HepG2 (cell line): ENCODE measurements around the gene SHROOM1. TPM values are rescaled to one million over a fixed set of nuclear protein-coding genes. Genes with fewer than 3 reads are reported as not detected.

Experiments used
- ATAC-seq: fragments of 200-7000 bp; cut with Tn5 transposase; 3 replicates; pipeline ENCODE4 v1.9.1; 2020; ENCODE audit warnings: mild to moderate bottlenecking, moderate library complexity
- BruUV-seq: library from RNA; stranded (reverse); fragments of 400-500 nt; replicated peaks from 2 replicates; lab custom pipeline; 2021; lab: Mats Ljungman, UMichigan
- CTCF ChIA-PET: fragments of 300-600 bp; formaldehyde crosslinking; extraction: SDS; loops from one replicate; lab custom pipeline; 2021; ENCODE audit warnings: low total read pairs, inconsistent platforms, low intra/inter-chr PET ratio; lab: Yijun Ruan, JAX
- POLR2A ChIA-PET: fragments of 350-600 bp; sonication (Branson Sonifier 250); formaldehyde crosslinking; loops from one replicate; lab custom pipeline; 2020; ENCODE audit warnings: antibody characterized with exemption, inconsistent platforms; lab: Yijun Ruan, JAX
- DNase-seq: peaks from one replicate; pipeline ENCODE4 v3.0.0-alpha.2; 2015; ENCODE audit warnings: low spot score
- FAIRE-seq: peaks from 3 replicates; lab custom pipeline; 2011; peaks lifted over from hg19 to GRCh38; lab: Jason Lieb, UNC
- H2AFZ ChIP-seq: one replicate; pipeline ENCODE4 v1.6.1; 2011; ENCODE audit warnings: low read length, inconsistent platforms
- H3K27ac ChIP-seq: fragments of 300-600 bp; 3 replicates; pipeline ENCODE4 v1.8.0; 2011; ENCODE audit warnings: mixed run types, mild to moderate bottlenecking, mixed read lengths, low read length, inconsistent platforms; ENCODE audit not compliant: insufficient read depth; ENCODE audit errors: extremely low read length
- H3K27me3 ChIP-seq, 2 experiments: fragments of 200-600 bp in 1 of 2; 2 replicates in 1 of 2; 3 replicates in 1 of 2; pipeline versions ENCODE4 v1.6.0 to v1.8.0; 2011; ENCODE audit warnings: low read length in 2 of 2, mild to moderate bottlenecking in 2 of 2, moderate library complexity in 2 of 2, inconsistent platforms in 1 of 2; ENCODE audit not compliant: insufficient read depth in 2 of 2, control insufficient read depth in 1 of 2
- H3K36me3 ChIP-seq, 2 experiments: fragments of 200-600 bp in 1 of 2; replicated peaks in 1 of 2; 2 replicates in 1 of 2; 3 replicates in 1 of 2; pipeline versions ENCODE4 v1.5.1 to v1.8.0; 2011; ENCODE audit warnings: low read length in 2 of 2, inconsistent platforms in 1 of 2; ENCODE audit not compliant: insufficient read depth in 2 of 2, control insufficient read depth in 1 of 2
- H3K4me1 ChIP-seq: 2 replicates; pipeline ENCODE4 v1.5.1; 2012; ENCODE audit warnings: low read length, inconsistent platforms; ENCODE audit not compliant: insufficient read depth
- H3K4me2 ChIP-seq: 2 replicates; pipeline ENCODE4 v1.6.0; 2011; ENCODE audit warnings: low read depth, low read length, inconsistent platforms
- H3K4me3 ChIP-seq, 3 experiments: fragments of 200-600 bp in 1 of 3; sonication (generic), shearing (Covaris generic) in 1 of 3; replicated peaks in 1 of 3; 2 replicates each; pipeline ENCODE4 v1.5.1; 2011 to 2016; ENCODE audit warnings: low read length in 3 of 3, inconsistent platforms in 2 of 3, low read depth in 2 of 3, mild to moderate bottlenecking in 2 of 3, control low read depth in 1 of 3, mixed read lengths in 1 of 3; ENCODE audit not compliant: insufficient read depth in 1 of 3
- H3K79me2 ChIP-seq: one replicate; pipeline ENCODE4 v1.6.1; 2011; ENCODE audit warnings: low read length, inconsistent platforms; ENCODE audit not compliant: insufficient read depth
- H3K9ac ChIP-seq: 2 replicates; pipeline ENCODE4 v1.6.0; 2011; ENCODE audit warnings: mild to moderate bottlenecking, low read depth, low read length, inconsistent platforms; ENCODE audit not compliant: insufficient read depth
- H3K9me3 ChIP-seq: 2 replicates; pipeline ENCODE4 v1.5.1; 2012; ENCODE audit warnings: mild to moderate bottlenecking, low read length
- H4K20me1 ChIP-seq: 2 replicates; pipeline ENCODE4 v1.6.0; 2011; ENCODE audit warnings: inconsistent platforms, mild to moderate bottlenecking, low read length, moderate library complexity; ENCODE audit not compliant: insufficient read depth
- ASH2L ChIP-seq: fragments of 300-600, 200-600 bp; sonication (generic); IDR thresholded peaks from 2 replicates; pipeline ENCODE4 v1.7.0; 2017; ENCODE audit warnings: low read depth, mild to moderate bottlenecking, moderate library complexity, mixed read lengths, low read length; ENCODE audit not compliant: insufficient read length
- CTCF ChIP-seq: sonication (generic); formaldehyde crosslinking; IDR thresholded peaks from 2 replicates; pipeline ENCODE4 v1.5.0; 2020; ENCODE audit warnings: mild to moderate bottlenecking, missing genetic modification reagents, moderate library complexity
- NR2F1 ChIP-seq, 2 experiments: fragments of 450-650 bp in 1 of 2; formaldehyde crosslinking in 1 of 2; IDR thresholded peaks; 2 replicates each; pipeline versions ENCODE4 v1.5.0 to v1.6.1; 2016 to 2020; ENCODE audit warnings: mild to moderate bottlenecking in 1 of 2, missing compliant biosample characterization in 1 of 2, missing genetic modification reagents in 1 of 2, moderate library complexity in 1 of 2
- RBAK ChIP-seq: sonication (generic); formaldehyde crosslinking; IDR thresholded peaks from 2 replicates; pipeline ENCODE4 v1.5.1; 2020; ENCODE audit warnings: mild to moderate bottlenecking, missing genetic modification reagents
- TCF7 ChIP-seq: sonication (generic); IDR thresholded peaks from 2 replicates; pipeline ENCODE4 v1.6.1; 2016; ENCODE audit warnings: antibody characterized with exemption, low read depth
- ZBTB7A ChIP-seq: sonication (generic); formaldehyde crosslinking; IDR thresholded peaks from 2 replicates; pipeline ENCODE4 v1.8.0; 2022; ENCODE audit warnings: mild to moderate bottlenecking, missing genetic modification reagents
- ZMYM2 ChIP-seq: sonication (generic); formaldehyde crosslinking; IDR thresholded peaks from 2 replicates; pipeline ENCODE4 v1.8.0; 2022; ENCODE audit warnings: mild to moderate bottlenecking, missing genetic modification reagents
- ZNF432 ChIP-seq: sonication (generic); formaldehyde crosslinking; IDR thresholded peaks from 2 replicates; pipeline ENCODE4 v1.5.0; 2020; ENCODE audit warnings: missing genetic modification reagents, mild to moderate bottlenecking, borderline replicate concordance
- ZNF773 ChIP-seq: sonication (generic); formaldehyde crosslinking; IDR thresholded peaks from 2 replicates; pipeline ENCODE4 v1.4.0; 2020; ENCODE audit warnings: missing genetic modification reagents, borderline replicate concordance
- WGBS: methylation state at CpG from one replicate; pipeline ENCODE4 v1.1.6; 2017; ENCODE audit warnings: low lambda C conversion rate; 5-methylcytosine and 5-hydroxymethylcytosine counted together
- in situ Hi-C: cut with HindIII; loops from 2 replicates; pipeline ENCODE4 v1.10.0; 2017; ENCODE audit warnings: low pct_unique_long_range_greater_than_20kb; ENCODE audit not compliant: extremely low pct_ligation_motif_present
- intact Hi-C: fragments of 100-400 bp; cut with micrococcal nuclease; formaldehyde crosslinking; loops from one replicate; pipeline ENCODE4 v1.10.0; 2022; ENCODE audit not compliant: unreplicated experiment
- polyA plus RNA-seq, 8 experiments: library from polyadenylated mRNA; depleted of rRNA in 3 of 8; stranded (reverse) in 7 of 8; unstranded in 1 of 8; fragments of >200 nt; fragmentation: Illumina TruSeq in 4 of 8; extraction: Trizol in 4 of 8; gene quantifications; 2 replicates each; pipeline versions ENCODE4 v1.2.1 to v1.2.3, GENCODE V29; 2011 to 2016; ENCODE audit warnings: low read depth in 4 of 8, missing spikeins in 1 of 8, mixed read lengths in 1 of 8; ENCODE audit not compliant: insufficient read depth in 1 of 8
- total RNA-seq, 5 experiments: library from RNA; depleted of rRNA; stranded (reverse); fragments of >200 nt; fragmentation: Illumina TruSeq; extraction: Trizol; gene quantifications; 2 replicates each; pipeline ENCODE4 v1.2.3, GENCODE V29; 2016; ENCODE audit warnings: low read depth in 1 of 5
- TF ChIP-seq, protein P1 (sequence below): IDR thresholded peaks from 2 replicates; pipeline ENCODE4 v1.6.1; 2018; ENCODE audit warnings: missing genetic modification reagents
- TF ChIP-seq, protein P2 (sequence below): sonication (generic); formaldehyde crosslinking; IDR thresholded peaks from 2 replicates; pipeline ENCODE4 v1.5.0; 2020; ENCODE audit warnings: missing genetic modification reagents
- TF ChIP-seq, protein P3 (sequence below): sonication (generic); formaldehyde crosslinking; IDR thresholded peaks from 2 replicates; pipeline ENCODE4 v1.8.0; 2022; ENCODE audit warnings: missing genetic modification reagents, mild to moderate bottlenecking, inconsistent platforms, borderline replicate concordance
- TF ChIP-seq, protein P4 (sequence below): sonication (generic); formaldehyde crosslinking; IDR thresholded peaks from 2 replicates; pipeline ENCODE4 v1.5.0; 2020; ENCODE audit warnings: missing genetic modification reagents

Gene SHROOM1
- total and polyA plus RNA-seq, 2 of the 13 experiments (the other 11 are each of a cell fraction or from before 2014, with no cell fraction given): 18.2 to 25.7 TPM

GRCh38 chr5:132866342-132867045, 36.0 kb upstream of the SHROOM1 start, which contains the start of the genes GDF9 and UQCRQ:
Gene GDF9, minus strand, starts transcription at chr5:132866469. Its CDS starts 1,936 bp downstream, at chr5:132864533.
Gene UQCRQ, plus strand, starts transcription at chr5:132866642. Its CDS starts 240 bp downstream, at chr5:132866882.
- Histone ChIP-seq H2AFZ (no peak within 1 kb of the TSS), H3K9ac (peak within 1 kb of the TSS; percentile 97), H3K4me3 (peak within 1 kb of the TSS; percentile 74 to 88 (median 87)), H3K79me2 (peaks cover 16% of the 10 kb centered on the region), H4K20me1 (no peaks in the 10 kb centered on the region), H3K36me3 (peaks cover 0 to 25% of the 10 kb centered on the region in 2 experiments; a peak in 3 of 5 replicates), H3K9me3 (no peaks in the 10 kb centered on the region), H3K4me2 (peak within 1 kb of the TSS; percentile 90), H3K4me1 (peaks cover 60% of the 10 kb centered on the region), H3K27ac (peak within 1 kb of the TSS; percentile 86), H3K27me3 (no peaks in the 10 kb centered on the region; a peak in 1 of 5 replicates)
- intact Hi-C loops: loop anchor here (1.0 kb wide), 2 partner anchors 36 to 59 kb away; partner anchors contain the start of gene SHROOM1
- CTCF ChIA-PET: interaction anchor here (0.7 to 2.0 kb wide), 3 partner anchors 17 to 59 kb away, joined by 3 to 9 read pairs (median 7); partner anchors contain the start of gene SHROOM1
- BruUV-seq: no TSS peak
- peak; percentile 97 for ATAC-seq
- in situ Hi-C loops: no loop called here
- peak; percentile 100 for FAIRE-seq
- POLR2A ChIA-PET: interaction anchor here (0.7 to 8.7 kb wide), 17 partner anchors 8 to 1103 kb away, joined by 3 to 91 read pairs (median 5); partner anchors contain the start of genes AFF4, HSPA4 and SHROOM1
- peak; percentile 100 for DNase-seq
- WGBS: 1% methylated on average over 32 of the region's 55 CpGs
- TF ChIP-seq, protein P1, sequence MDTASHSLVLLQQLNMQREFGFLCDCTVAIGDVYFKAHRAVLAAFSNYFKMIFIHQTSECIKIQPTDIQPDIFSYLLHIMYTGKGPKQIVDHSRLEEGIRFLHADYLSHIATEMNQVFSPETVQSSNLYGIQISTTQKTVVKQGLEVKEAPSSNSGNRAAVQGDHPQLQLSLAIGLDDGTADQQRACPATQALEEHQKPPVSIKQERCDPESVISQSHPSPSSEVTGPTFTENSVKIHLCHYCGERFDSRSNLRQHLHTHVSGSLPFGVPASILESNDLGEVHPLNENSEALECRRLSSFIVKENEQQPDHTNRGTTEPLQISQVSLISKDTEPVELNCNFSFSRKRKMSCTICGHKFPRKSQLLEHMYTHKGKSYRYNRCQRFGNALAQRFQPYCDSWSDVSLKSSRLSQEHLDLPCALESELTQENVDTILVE (CRISPR knock-in tag): peak; percentile 82
- TF ChIP-seq RBAK (CRISPR knock-in tag) (no peak), ZNF773 (0 out of 2 replicates have a peak, but pooled peaks have one; percentile 54), CTCF (peak; percentile 95), ZBTB7A (CRISPR knock-in tag) (0 out of 2 replicates have a peak, but pooled peaks have one; percentile 18), ZNF432 (CRISPR knock-in tag) (no peak), NR2F1 (CRISPR knock-in tag; IDR thresholded peaks at IDR 0.05) (peak in 1 of 2 experiments; percentile 13; a peak in 1 of 4 replicates), TCF7 (no peak), ASH2L (peak; percentile 86), ZMYM2 (CRISPR knock-in tag) (peak; percentile 93)
- TF ChIP-seq, protein P2, sequence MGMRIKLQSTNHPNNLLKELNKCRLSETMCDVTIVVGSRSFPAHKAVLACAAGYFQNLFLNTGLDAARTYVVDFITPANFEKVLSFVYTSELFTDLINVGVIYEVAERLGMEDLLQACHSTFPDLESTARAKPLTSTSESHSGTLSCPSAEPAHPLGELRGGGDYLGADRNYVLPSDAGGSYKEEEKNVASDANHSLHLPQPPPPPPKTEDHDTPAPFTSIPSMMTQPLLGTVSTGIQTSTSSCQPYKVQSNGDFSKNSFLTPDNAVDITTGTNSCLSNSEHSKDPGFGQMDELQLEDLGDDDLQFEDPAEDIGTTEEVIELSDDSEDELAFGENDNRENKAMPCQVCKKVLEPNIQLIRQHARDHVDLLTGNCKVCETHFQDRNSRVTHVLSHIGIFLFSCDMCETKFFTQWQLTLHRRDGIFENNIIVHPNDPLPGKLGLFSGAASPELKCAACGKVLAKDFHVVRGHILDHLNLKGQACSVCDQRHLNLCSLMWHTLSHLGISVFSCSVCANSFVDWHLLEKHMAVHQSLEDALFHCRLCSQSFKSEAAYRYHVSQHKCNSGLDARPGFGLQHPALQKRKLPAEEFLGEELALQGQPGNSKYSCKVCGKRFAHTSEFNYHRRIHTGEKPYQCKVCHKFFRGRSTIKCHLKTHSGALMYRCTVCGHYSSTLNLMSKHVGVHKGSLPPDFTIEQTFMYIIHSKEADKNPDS (CRISPR knock-in tag): no peak
- TF ChIP-seq, protein P3, sequence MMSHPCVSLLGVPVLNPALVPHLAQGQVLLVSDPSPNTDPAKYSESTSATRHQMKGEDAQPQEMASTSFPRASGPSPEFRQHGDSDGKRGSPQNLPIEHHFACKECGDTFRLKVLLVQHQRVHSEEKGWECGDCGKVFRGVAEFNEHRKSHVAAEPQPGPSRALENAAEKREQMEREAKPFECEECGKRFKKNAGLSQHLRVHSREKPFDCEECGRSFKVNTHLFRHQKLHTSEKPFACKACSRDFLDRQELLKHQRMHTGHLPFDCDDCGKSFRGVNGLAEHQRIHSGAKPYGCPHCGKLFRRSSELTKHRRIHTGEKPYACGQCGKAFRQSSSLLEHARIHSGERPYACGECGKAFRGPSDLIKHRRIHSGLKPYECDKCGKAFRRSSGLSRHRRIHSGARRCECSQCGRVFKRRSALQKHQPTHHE (CRISPR knock-in tag): 0 out of 2 replicates have a peak, but pooled peaks have one; percentile 43
- TF ChIP-seq, protein P4, sequence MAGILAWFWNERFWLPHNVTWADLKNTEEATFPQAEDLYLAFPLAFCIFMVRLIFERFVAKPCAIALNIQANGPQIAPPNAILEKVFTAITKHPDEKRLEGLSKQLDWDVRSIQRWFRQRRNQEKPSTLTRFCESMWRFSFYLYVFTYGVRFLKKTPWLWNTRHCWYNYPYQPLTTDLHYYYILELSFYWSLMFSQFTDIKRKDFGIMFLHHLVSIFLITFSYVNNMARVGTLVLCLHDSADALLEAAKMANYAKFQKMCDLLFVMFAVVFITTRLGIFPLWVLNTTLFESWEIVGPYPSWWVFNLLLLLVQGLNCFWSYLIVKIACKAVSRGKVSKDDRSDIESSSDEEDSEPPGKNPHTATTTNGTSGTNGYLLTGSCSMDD: no peak
